RCC 7860 (cell line): ENCODE measurements around the gene SLC38A10.
A peak's percentile ranks its signal among the peaks of the same experiment; 100 is the strongest.
"Not testable (repeated sequence)": the region's sequence is repeated elsewhere in the genome, so short reads cannot be mapped to it uniquely, and the experiment has no call there.

Source experiments
- DNase-seq: peaks from one replicate; pipeline ENCODE4 v3.0.0-alpha.2; 2015; ENCODE audit warnings: low spot score
- FAIRE-seq: peaks from 2 replicates; lab custom pipeline; 2012; peaks lifted over from hg19 to GRCh38; lab: Jason Lieb, UNC

Gene SLC38A10

DNA sequence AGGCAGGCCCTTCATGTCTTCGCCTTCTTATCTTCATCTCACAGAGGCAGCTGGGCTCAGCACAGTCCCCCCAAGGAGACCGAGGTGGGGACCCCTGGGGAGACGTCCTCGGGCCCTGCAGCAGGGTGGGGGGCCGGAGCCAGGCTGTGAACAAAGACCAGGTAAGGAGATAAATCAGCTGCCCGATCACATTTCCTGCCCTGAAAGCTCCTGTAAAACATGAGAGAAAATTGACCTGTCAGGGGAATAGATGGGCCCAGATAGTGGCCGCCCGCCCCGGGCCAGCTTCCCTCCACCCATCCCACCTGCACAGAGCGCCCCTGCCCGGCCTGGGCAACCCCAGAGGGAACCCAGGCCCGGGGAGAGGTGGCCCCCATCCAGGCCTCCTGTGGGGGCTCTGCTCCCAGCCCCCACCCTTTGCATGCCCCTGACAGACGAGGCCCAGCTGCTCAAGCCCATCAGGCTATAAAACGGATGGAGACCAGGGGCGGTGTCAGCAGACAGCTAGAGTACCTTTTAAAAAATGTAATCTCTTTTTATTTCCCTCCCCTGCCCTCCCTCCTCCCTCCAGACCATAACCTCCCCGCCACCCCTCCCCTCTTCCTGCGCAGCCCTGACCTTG is 18.8 kb upstream of the SLC38A10 start:
- FAIRE-seq (no peak), DNase-seq (no peak)

DNA sequence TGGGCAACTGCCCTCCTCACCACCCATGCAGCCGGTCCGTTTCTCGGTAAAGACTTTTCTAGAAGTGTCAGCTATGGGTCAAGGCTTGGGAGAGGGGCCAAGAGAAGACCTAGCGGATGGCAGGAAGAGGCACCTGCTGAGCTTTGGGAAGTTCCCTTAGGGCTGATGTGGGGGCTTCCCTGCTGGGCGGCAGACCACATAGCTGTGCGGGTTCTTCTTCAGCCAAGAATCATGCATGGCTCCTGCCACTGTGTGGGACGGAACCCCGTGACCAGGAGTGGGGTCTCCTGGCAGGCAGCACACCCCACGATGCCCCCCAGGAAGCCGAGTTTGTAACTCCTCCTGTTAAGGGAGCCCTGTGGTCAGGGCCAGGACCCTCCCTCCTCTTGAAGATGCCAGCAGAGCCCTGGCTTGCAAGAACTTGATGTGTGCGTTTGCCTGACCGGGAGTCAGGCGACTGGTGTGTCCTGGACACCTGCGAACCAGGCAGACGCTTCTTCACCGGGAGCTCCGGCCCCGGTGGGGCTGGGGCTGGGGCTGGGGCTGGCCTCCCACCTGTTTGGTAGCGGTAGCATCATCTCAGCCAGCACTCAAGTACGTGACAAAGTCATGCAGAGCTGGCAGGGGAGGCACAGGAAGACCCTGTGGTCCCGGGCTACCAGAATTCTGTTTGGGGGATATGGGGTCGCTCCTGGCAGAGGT is 17.7 kb upstream of the SLC38A10 start:
- FAIRE-seq (no peak), DNase-seq (no peak)

DNA sequence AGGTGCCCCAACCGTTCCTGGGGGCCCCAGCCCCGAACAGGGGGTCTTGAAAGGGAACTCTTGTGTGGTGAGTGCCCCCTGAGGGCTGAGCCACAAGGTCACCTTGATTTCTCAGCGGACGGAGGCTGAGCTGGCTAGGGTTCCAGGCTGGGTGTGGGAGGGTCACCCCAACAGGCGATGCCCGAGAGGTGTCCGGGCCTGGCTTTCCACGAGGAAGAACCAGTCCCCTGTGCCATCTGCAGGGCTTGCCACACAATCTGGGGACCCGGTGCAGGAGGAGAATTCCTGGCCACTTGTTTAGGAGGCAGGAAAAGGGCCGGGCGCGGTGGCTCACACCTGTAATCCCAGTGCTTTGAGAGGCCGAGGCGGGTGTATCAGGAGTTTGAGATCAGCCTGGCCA is 16.8 kb upstream of the SLC38A10 start:
- FAIRE-seq (no peak), DNase-seq (no peak)

DNA sequence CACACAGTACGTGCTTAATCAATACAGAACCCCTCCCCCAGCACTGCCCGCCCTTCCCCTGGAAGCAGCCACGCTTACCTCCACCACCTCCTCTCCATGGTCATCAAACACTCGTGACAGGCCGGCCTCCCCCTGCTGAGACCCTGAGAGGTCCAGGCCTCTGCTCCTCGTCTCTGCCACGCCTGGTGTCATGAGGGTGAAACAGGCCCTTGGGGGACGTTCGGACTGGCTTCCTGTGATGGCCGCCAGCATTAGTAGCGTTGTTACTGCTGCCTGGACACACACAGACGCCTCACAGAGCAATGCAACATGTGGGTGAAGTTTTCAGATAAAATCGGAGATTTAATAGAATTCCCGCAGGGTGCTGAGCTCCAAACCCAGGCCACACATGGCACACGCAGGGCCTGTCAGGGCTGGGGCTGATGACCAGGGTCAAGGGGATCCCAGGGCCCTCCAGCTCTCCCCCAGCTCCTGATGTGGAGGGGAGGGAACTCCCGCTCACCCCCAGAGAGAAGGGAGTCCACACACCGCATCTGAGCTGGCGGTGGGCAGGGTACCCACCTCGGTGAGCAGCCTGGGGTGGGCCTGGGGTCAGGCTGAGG is 15.9 kb upstream of the SLC38A10 start:
- FAIRE-seq: no peak
- DNase-seq: no peak

- DNase-seq: no peak
- FAIRE-seq: no peak
Measured at GRCh38 chr17:81309859-81310839, 15.0 kb upstream of the SLC38A10 start.

- no peak for FAIRE-seq
- DNase-seq: peak; percentile 34
Measured at GRCh38 chr17:81309140-81309858, 14.2 kb upstream of the SLC38A10 start.

GRCh38 chr17:81308784-81309139 is 13.7 kb upstream of the SLC38A10 start:
- not testable (repeated sequence) for FAIRE-seq, DNase-seq

DNA sequence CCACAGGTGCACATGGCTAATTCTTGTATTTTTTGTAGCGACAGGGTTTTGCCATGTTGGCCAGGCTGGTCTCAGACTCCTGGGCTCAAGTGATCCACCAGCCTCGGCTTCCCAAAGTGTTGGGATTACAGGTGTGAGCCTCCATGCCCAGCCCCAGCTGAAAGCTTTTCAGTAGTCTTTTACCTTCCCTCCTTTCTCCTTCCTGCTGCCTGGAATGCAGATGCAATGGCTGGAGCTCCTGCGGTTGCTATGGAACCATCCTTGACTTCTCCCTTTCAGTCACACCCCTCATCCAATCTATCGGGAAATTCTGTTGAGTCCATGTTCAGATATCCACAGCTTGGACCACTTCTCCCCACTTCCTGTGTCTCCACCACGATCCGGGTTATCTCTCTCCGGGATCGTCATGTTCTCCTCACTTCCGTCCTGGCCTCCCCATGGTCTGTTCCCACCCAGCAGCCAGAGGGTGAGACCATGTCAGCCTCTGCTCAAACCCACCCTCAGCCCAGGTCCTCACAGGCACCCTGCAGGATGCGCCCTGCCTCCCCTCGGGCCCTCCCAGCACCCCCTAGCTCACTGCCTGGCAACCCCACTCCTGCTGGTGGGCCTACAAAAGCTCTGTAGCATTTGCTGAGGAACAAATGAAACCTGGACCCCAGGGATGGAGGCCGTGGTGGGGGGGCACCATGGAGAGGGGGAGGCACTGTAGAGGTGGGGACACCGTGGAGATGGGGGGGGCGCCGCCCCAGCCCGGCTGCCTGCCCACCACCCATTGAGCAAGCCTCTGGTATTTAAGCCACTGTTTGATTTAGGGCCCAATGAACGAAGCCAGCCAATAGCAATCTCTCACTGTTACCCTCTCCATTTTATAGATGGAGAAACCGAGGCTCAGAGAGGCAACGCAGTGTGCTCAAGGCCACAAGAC is 12.8 kb upstream of the SLC38A10 start:
- no peak for FAIRE-seq

GRCh38 chr17:81306898-81307510 is 11.9 kb upstream of the SLC38A10 start:
- FAIRE-seq (no peak), DNase-seq (no peak)

More for the DNA sequence above, 12.8 kb upstream of the SLC38A10 start:
- no peak for DNase-seq

GRCh38 chr17:81306491-81306890 is 11.4 kb upstream of the SLC38A10 start:
- FAIRE-seq (no peak), DNase-seq (no peak)

- FAIRE-seq: no peak
- no peak for DNase-seq
Measured at GRCh38 chr17:81305051-81305630, 10.0 kb upstream of the SLC38A10 start.

- DNase-seq (no peak), FAIRE-seq (no peak)
Measured at GRCh38 chr17:81304196-81305015, 9.3 kb upstream of the SLC38A10 start.

GRCh38 chr17:81303385-81303784 is 8.3 kb upstream of the SLC38A10 start:
- DNase-seq: no peak
- no peak for FAIRE-seq

DNA sequence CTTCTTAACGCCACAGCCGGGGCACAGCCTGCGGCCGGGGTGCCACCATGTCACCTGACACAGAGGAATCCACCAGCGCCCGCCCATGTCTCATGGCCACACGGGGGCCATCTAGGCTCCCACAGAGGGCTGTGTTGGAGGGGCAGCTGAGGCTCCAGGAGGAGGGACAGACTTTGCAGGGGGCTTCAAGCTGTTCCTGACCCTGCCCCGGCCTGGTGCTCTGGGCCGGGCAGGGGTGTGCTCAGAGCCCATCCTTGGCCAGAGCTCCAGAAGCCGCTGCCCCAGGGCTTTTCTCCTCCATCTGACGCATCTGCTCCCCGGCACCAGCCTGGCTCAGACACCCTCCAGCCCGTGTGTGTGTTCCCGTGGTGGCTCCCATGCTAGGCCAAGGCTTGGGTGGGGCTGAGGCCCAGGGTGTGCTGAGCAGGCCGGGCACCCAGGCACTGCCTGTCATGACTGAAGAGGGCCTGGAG is 7.8 kb upstream of the SLC38A10 start:
- DNase-seq (no peak), FAIRE-seq (no peak)

- DNase-seq: no peak
- no peak for FAIRE-seq
Measured at GRCh38 chr17:81302324-81302723, 7.2 kb upstream of the SLC38A10 start.

GRCh38 chr17:81301195-81302144 is 6.4 kb upstream of the SLC38A10 start:
- DNase-seq (no peak), FAIRE-seq (no peak)
